Mesothelial cell of epicardium (in vitro differentiated cells): ENCODE measurements around the gene ADAM12. TPM values are rescaled to one million over a fixed set of nuclear protein-coding genes. Genes with fewer than 3 reads are reported as not detected.

Experiments
- DNase-seq, 2 experiments: peaks; one replicate each; pipeline ENCODE4 v3.0.0; 2021; ENCODE audit warnings: low spot score in 2 of 2; ENCODE audit not compliant: unreplicated experiment in 2 of 2
- H3K27ac Mint-ChIP-seq: 2 replicates; pipeline ENCODE4 v1.8.0; 2021; ENCODE audit warnings: mixed read lengths
- H3K27me3 Mint-ChIP-seq: 2 replicates; pipeline ENCODE4 v1.8.0; 2021; ENCODE audit warnings: low read depth, mixed read lengths
- H3K36me3 Mint-ChIP-seq: 2 replicates; pipeline ENCODE4 v1.8.0; 2021; ENCODE audit warnings: mixed read lengths
- H3K4me1 Mint-ChIP-seq: 2 replicates; pipeline ENCODE4 v1.8.0; 2021; ENCODE audit warnings: mixed read lengths
- H3K4me3 Mint-ChIP-seq: 2 replicates; pipeline ENCODE4 v1.8.0; 2021; ENCODE audit warnings: mild to moderate bottlenecking, moderate library complexity, mixed read lengths
- H3K9me3 Mint-ChIP-seq: 2 replicates; pipeline ENCODE4 v1.8.0; 2021; ENCODE audit warnings: mixed read lengths
- CTCF ChIP-seq: fragments of 200-600 bp; sonication (generic); IDR thresholded peaks from one replicate; pipeline ENCODE4 v1.5.0; 2021; ENCODE audit warnings: antibody characterized with exemption; ENCODE audit not compliant: unreplicated experiment
- total RNA-seq: library from RNA; stranded (reverse); gene quantifications from 3 replicates; pipeline ENCODE4 v1.2.1, GENCODE V29; 2021

The ADAM12 gene
- total RNA-seq, 1 donor from 2014 or later: 13.3 TPM

- no peaks in the 10 kb centered on the region for H3K9me3 Mint-ChIP-seq
- no peaks in the 10 kb centered on the region for H3K4me1 Mint-ChIP-seq
- TF ChIP-seq CTCF: no peak
- no peak for DNase-seq
- H3K4me3 Mint-ChIP-seq: no peak overlapping the region
- peaks cover 11% of the 10 kb centered on the region for H3K27me3 Mint-ChIP-seq
- no peaks in the 10 kb centered on the region for H3K36me3 Mint-ChIP-seq
- no peak overlapping the region for H3K27ac Mint-ChIP-seq
These were observed 44.2 kb upstream of the ADAM12 start for GRCh38 chr10:126432507-126432906.

- DNase-seq: no peak
- H3K4me3 Mint-ChIP-seq: no peak overlapping the region
- TF ChIP-seq CTCF: no peak
- peaks cover 14% of the 10 kb centered on the region for H3K27me3 Mint-ChIP-seq
- H3K4me1 Mint-ChIP-seq: no peaks in the 10 kb centered on the region
- H3K27ac Mint-ChIP-seq: no peak overlapping the region
- H3K9me3 Mint-ChIP-seq: no peaks in the 10 kb centered on the region
- no peaks in the 10 kb centered on the region for H3K36me3 Mint-ChIP-seq
These were observed 43.5 kb upstream of the ADAM12 start for GRCh38 chr10:126431816-126432215.

GRCh38 chr10:126430512-126430911, 42.2 kb upstream of the ADAM12 start:
- DNase-seq: no peak
- Mint-ChIP-seq H3K4me1 (no peaks in the 10 kb centered on the region), H3K9me3 (no peaks in the 10 kb centered on the region), H3K27ac (no peak overlapping the region), H3K36me3 (no peaks in the 10 kb centered on the region), H3K27me3 (peaks cover 23% of the 10 kb centered on the region), H3K4me3 (no peak overlapping the region)
- no peak for TF ChIP-seq CTCF

- Mint-ChIP-seq H3K4me3 (no peak overlapping the region), H3K27me3 (peaks cover 29% of the 10 kb centered on the region), H3K4me1 (no peaks in the 10 kb centered on the region), H3K36me3 (peaks cover under 1% of the 10 kb centered on the region), H3K27ac (no peak overlapping the region), H3K9me3 (peaks cover 1% of the 10 kb centered on the region)
- no peak for TF ChIP-seq CTCF
- no peak for DNase-seq
These were observed 41.0 kb upstream of the ADAM12 start for GRCh38 chr10:126429275-126429674.

GRCh38 chr10:126425489-126426065, 37.3 kb upstream of the ADAM12 start:
- peaks cover 30% of the 10 kb centered on the region for H3K27me3 Mint-ChIP-seq
- no peak for TF ChIP-seq CTCF
- no peak overlapping the region for H3K4me3 Mint-ChIP-seq
- DNase-seq: no peak
- H3K9me3 Mint-ChIP-seq: peaks cover 14% of the 10 kb centered on the region
- no peak overlapping the region for H3K27ac Mint-ChIP-seq
- no peaks in the 10 kb centered on the region for H3K4me1 Mint-ChIP-seq
- peaks cover 5% of the 10 kb centered on the region for H3K36me3 Mint-ChIP-seq

GRCh38 chr10:126425032-126425431, 36.8 kb upstream of the ADAM12 start:
- peaks cover 14% of the 10 kb centered on the region for H3K9me3 Mint-ChIP-seq

More at GRCh38 chr10:126425032-126425431, 36.8 kb upstream of the ADAM12 start:
- Mint-ChIP-seq H3K4me1 (no peaks in the 10 kb centered on the region), H3K4me3 (no peak overlapping the region), H3K36me3 (peaks cover 5% of the 10 kb centered on the region), H3K27me3 (peaks cover 30% of the 10 kb centered on the region), H3K27ac (no peak overlapping the region)
- TF ChIP-seq CTCF: no peak
- DNase-seq: no peak
